Thyroid gland (tissue), 4 donors: Measurements from ENCODE around the gene CD19. TPM values are rescaled to one million over a fixed set of nuclear protein-coding genes. Genes with fewer than 3 reads are reported as not detected.

Experiments used
- DNase-seq, 2 donors: peaks; one replicate each; pipeline ENCODE4 v3.0.0-alpha.2; 2019
- H3K27ac ChIP-seq, 3 donors: fragments of 200-600 bp; sonication (generic); 1 replicate in 2 of 3; 2 replicates in 1 of 3; pipeline ENCODE4 v1.5.1; 2016 to 2019; ENCODE audit warnings: mild to moderate bottlenecking in 1 of 3, moderate library complexity in 1 of 3
- H3K27me3 ChIP-seq: fragments of 200-600 bp; sonication (generic); one replicate; pipeline ENCODE4 v1.5.1; 2019
- H3K36me3 ChIP-seq, 2 donors: fragments of 200-600 bp; sonication (generic); one replicate each; pipeline ENCODE4 v1.5.1; 2016 to 2019
- H3K4me1 ChIP-seq, 2 donors: fragments of 200-600 bp; sonication (generic); one replicate each; pipeline ENCODE4 v1.5.1; 2017 to 2019
- H3K4me3 ChIP-seq, 3 donors: fragments of 200-600 bp; sonication (generic); replicated peaks in 1 of 3; 1 replicate in 2 of 3; 2 replicates in 1 of 3; pipeline ENCODE4 v1.5.1; 2016; ENCODE audit warnings: mild to moderate bottlenecking in 1 of 3
- H3K9me3 ChIP-seq: fragments of 200-600 bp; sonication (generic); one replicate; pipeline ENCODE4 v1.5.1; 2017
- POLR2A ChIP-seq, 2 donors: fragments of 450-650 bp; IDR thresholded peaks; one replicate each; pipeline ENCODE4 v1.6.1; 2017; ENCODE audit warnings: antibody characterized with exemption in 2 of 2, mild to moderate bottlenecking in 2 of 2, moderate library complexity in 1 of 2
- WGBS, 2 donors: methylation state at CpG; one replicate each; pipeline ENCODE4 v1.1.5; 2017; 5-methylcytosine and 5-hydroxymethylcytosine counted together
- intact Hi-C: fragments of 100-400 bp; cut with DNase I; formaldehyde crosslinking; loops from one replicate; pipeline ENCODE4 v1.15.1; 2023
- total RNA-seq, 4 donors: library from RNA; depleted of rRNA; stranded (reverse); fragments of >200 nt; gene quantifications; one replicate each; pipeline ENCODE4 v1.2.3, GENCODE V29; 2016
- TF ChIP-seq, protein P1 (sequence below), 6 experiments: fragments of 200-600 bp in 3 of 6; fragments of 450-650 bp in 3 of 6; sonication (generic) in 3 of 6; IDR thresholded peaks; one replicate each; pipeline ENCODE4 v1.5.1; 2016 to 2019; ENCODE audit warnings: antibody characterized with exemption in 6 of 6, mild to moderate bottlenecking in 2 of 6, inconsistent platforms in 1 of 6, moderate library complexity in 1 of 6

Gene CD19
- total RNA-seq, 4 donors from 2014 or later = not detected

GRCh38 chr16:28946681-28947080 is 14.9 kb downstream of the CD19 start:
- Histone ChIP-seq H3K36me3 (no peaks in the 10 kb centered on the region), H3K27ac (no peak overlapping the region), H3K9me3 (no peaks in the 10 kb centered on the region), H3K27me3 (no peaks in the 10 kb centered on the region), H3K4me1 (peaks cover 8 to 12% of the 10 kb centered on the region in 2 donors), H3K4me3 (no peak overlapping the region)
- intact Hi-C loops = no loop called here
- WGBS, 2 donors = 69 to 79% methylated on average over 4 of the region's 4 CpGs
- DNase-seq = no peak
- TF ChIP-seq POLR2A (IDR thresholded peaks at IDR 0.05) = no peak
- TF ChIP-seq, protein P1, sequence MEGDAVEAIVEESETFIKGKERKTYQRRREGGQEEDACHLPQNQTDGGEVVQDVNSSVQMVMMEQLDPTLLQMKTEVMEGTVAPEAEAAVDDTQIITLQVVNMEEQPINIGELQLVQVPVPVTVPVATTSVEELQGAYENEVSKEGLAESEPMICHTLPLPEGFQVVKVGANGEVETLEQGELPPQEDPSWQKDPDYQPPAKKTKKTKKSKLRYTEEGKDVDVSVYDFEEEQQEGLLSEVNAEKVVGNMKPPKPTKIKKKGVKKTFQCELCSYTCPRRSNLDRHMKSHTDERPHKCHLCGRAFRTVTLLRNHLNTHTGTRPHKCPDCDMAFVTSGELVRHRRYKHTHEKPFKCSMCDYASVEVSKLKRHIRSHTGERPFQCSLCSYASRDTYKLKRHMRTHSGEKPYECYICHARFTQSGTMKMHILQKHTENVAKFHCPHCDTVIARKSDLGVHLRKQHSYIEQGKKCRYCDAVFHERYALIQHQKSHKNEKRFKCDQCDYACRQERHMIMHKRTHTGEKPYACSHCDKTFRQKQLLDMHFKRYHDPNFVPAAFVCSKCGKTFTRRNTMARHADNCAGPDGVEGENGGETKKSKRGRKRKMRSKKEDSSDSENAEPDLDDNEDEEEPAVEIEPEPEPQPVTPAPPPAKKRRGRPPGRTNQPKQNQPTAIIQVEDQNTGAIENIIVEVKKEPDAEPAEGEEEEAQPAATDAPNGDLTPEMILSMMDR (IDR thresholded peaks at IDR 0.05) = no peak

GRCh38 chr16:28950648-28951409 is 19.1 kb downstream of the CD19 start, which contains the start of gene NFATC2IP:
NFATC2IP (plus strand) TSS chr16:28950937; CDS start chr16:28951012, 75 bp downstream.
- WGBS, 2 donors = 0 to 2% methylated on average over 36 to 48 of the region's 79 CpGs
- peak; percentile 99 to 100 for DNase-seq
- TF ChIP-seq, protein P1 (IDR thresholded peaks at IDR 0.05) = no peak
- TF ChIP-seq POLR2A (IDR thresholded peaks at IDR 0.05) = peak in 1 of 2 donors; percentile 72

DNA sequence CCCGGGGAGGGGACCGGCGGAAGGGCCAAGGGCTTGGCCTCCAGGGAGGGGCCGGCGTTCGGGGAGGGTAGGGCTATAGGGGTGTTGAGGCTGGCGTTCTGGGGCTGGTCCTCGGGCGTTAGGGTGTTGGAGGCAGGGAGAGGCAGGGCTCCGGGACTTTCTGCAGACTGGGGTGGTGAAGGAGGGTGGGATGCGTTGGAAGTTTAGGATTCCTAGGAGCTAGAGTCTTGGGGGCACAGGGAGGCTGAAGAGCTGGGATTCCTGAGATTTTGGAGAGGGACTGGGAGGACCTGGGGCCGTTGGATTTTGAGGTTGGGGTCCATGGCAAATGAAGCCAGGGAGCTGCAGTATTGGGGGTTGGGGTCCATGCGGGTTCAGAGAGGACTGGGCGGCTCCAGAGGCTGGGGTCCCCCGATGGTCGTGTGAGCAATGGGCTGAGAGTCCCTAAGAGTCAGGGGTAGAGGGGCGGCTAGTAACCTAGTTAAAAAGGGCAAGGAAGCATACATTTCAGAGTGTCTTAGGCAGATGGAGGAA is 19.7 kb downstream of the CD19 start:
- TF ChIP-seq, protein P1 (IDR thresholded peaks at IDR 0.05) = no peak
- TF ChIP-seq POLR2A (IDR thresholded peaks at IDR 0.05) = no peak
- intact Hi-C loops = loop anchor here (5.0 kb wide), 1 partner anchor 124 kb away; no protein-coding TSS in a partner anchor
- Histone ChIP-seq H3K36me3 (peaks cover 15 to 21% of the 10 kb centered on the region in 2 donors), H3K4me3 (peak overlapping the region; percentile 61 to 95 (median 81)), H3K27ac (peak overlapping the region in 2 of 3 donors; percentile 48), H3K27me3 (no peaks in the 10 kb centered on the region), H3K9me3 (no peaks in the 10 kb centered on the region), H3K4me1 (peaks cover 8 to 11% of the 10 kb centered on the region in 2 donors)
- WGBS, 2 donors = 1 to 3% methylated on average over 12 to 14 of the region's 17 CpGs
- no peak for DNase-seq

More at GRCh38 chr16:28950648-28951409, 19.1 kb downstream of the CD19 start, which contains the start of gene NFATC2IP:
- H3K9me3 ChIP-seq = no peaks in the 10 kb centered on the region
- no peaks in the 10 kb centered on the region for H3K27me3 ChIP-seq
- intact Hi-C loops = loop anchor here (5.0 kb wide), 1 partner anchor 124 kb away; no protein-coding TSS in a partner anchor
- H3K4me3 ChIP-seq = peak within 1 kb of the TSS; percentile 61 to 95 (median 81)
- H3K36me3 ChIP-seq = peaks cover 14% of the 10 kb centered on the region in 2 donors
- H3K4me1 ChIP-seq = peaks cover 9 to 11% of the 10 kb centered on the region in 2 donors
- peak within 1 kb of the TSS; percentile 45 to 66 (median 55) for H3K27ac ChIP-seq

DNA sequence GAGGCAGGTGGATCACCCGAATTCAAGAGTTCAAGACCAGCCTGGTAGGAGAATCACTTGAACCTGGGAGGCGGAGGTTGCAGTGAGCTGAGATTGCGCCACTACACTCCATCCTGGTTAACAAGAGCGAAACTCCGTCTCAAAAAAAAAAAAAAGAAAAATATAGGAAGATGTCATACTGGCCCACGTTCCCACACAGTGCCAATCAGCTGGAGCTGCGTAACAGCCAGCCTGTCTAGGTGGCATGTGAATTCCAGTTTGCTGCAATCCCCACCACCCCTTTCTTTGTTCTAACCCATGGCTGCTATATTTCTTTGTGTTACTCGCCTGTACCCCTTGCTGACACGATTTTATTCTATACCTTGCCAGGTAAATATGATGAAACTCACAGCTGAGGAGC is 26.4 kb downstream of the CD19 start:
- DNase-seq = no peak
- no peak overlapping the region for H3K27ac ChIP-seq
- no peaks in the 10 kb centered on the region for H3K27me3 ChIP-seq
- no peaks in the 10 kb centered on the region for H3K4me1 ChIP-seq
- TF ChIP-seq POLR2A (IDR thresholded peaks at IDR 0.05) = no peak
- TF ChIP-seq, protein P1 (IDR thresholded peaks at IDR 0.05) = no peak
- intact Hi-C loops = no loop called here
- peaks cover 28 to 37% of the 10 kb centered on the region in 2 donors for H3K36me3 ChIP-seq
- H3K4me3 ChIP-seq = no peak overlapping the region
- WGBS, 2 donors = 91 to 95% methylated on average over 9 of the region's 9 CpGs
- no peaks in the 10 kb centered on the region for H3K9me3 ChIP-seq

- TF ChIP-seq POLR2A (IDR thresholded peaks at IDR 0.05) = no peak
- TF ChIP-seq, protein P1 (IDR thresholded peaks at IDR 0.05) = no peak
- Histone ChIP-seq H3K4me1 (no peaks in the 10 kb centered on the region), H3K36me3 (peaks cover 33 to 42% of the 10 kb centered on the region in 2 donors), H3K9me3 (no peaks in the 10 kb centered on the region), H3K4me3 (no peak overlapping the region), H3K27ac (no peak overlapping the region), H3K27me3 (no peaks in the 10 kb centered on the region)
- DNase-seq = no peak
- intact Hi-C loops = no loop called here
- 84 to 92% methylated on average over 6 of the region's 6 CpGs for WGBS, 2 donors
Observed at GRCh38 chr16:28958836-28959235, 27.1 kb downstream of the CD19 start.
